Mesenchymal stem cell (in vitro differentiated cells and primary cell): ENCODE data around the gene TNFAIP8.
"Not testable (repeated sequence)": the region's sequence is repeated elsewhere in the genome, so short reads cannot be mapped to it uniquely, and the experiment has no call there.

Experiments used
- DNase-seq: peaks from one replicate; pipeline ENCODE4 v3.0.0-alpha.2; 2013
- H2AFZ ChIP-seq: one replicate; pipeline ENCODE4 v1.6.1; 2013; ENCODE audit warnings: low read depth, mild to moderate bottlenecking, control low read depth, inconsistent platforms, low read length, moderate library complexity
- H2AK5ac ChIP-seq: 2 replicates; pipeline ENCODE4 v1.6.1; 2013; ENCODE audit warnings: low read length, moderate library complexity, mild to moderate bottlenecking, inconsistent platforms; ENCODE audit not compliant: severe bottlenecking
- H2BK120ac ChIP-seq: one replicate; pipeline ENCODE4 v1.6.1; 2013; ENCODE audit warnings: low read depth, mild to moderate bottlenecking, inconsistent platforms, low read length, moderate library complexity
- H2BK12ac ChIP-seq, 2 experiments: one replicate each; pipeline ENCODE4 v1.6.1; 2013; ENCODE audit warnings: inconsistent platforms in 2 of 2, low read length in 2 of 2, mild to moderate bottlenecking in 2 of 2, moderate library complexity in 2 of 2, control low read depth in 1 of 2
- H2BK15ac ChIP-seq: one replicate; pipeline ENCODE4 v1.6.1; 2013; ENCODE audit warnings: mild to moderate bottlenecking, low read depth, inconsistent platforms; ENCODE audit not compliant: poor library complexity, severe bottlenecking
- H2BK5ac ChIP-seq: 2 replicates; pipeline ENCODE4 v1.6.1; 2013; ENCODE audit warnings: low read depth, mild to moderate bottlenecking, low read length, control low read depth, inconsistent platforms; ENCODE audit not compliant: poor library complexity, severe bottlenecking
- H3K14ac ChIP-seq, 2 experiments: one replicate each; pipeline ENCODE4 v1.6.1; 2013; ENCODE audit warnings: inconsistent platforms in 2 of 2, low read length in 2 of 2, control low read depth in 1 of 2, mild to moderate bottlenecking in 1 of 2, moderate library complexity in 1 of 2
- H3K18ac ChIP-seq, 2 experiments: one replicate each; pipeline ENCODE4 v1.6.1; 2013; ENCODE audit warnings: inconsistent platforms in 2 of 2, low read length in 2 of 2, control low read depth in 1 of 2, low read depth in 1 of 2, mild to moderate bottlenecking in 1 of 2
- H3K23ac ChIP-seq, 2 experiments: one replicate each; pipeline ENCODE4 v1.6.1; 2013; ENCODE audit warnings: inconsistent platforms in 2 of 2, low read length in 2 of 2, mild to moderate bottlenecking in 2 of 2, moderate library complexity in 2 of 2, control low read depth in 1 of 2
- H3K27ac ChIP-seq: 2 replicates; pipeline ENCODE4 v1.5.1; 2013; ENCODE audit warnings: mild to moderate bottlenecking, moderate library complexity, low read length, control low read depth, inconsistent platforms; ENCODE audit not compliant: poor library complexity, severe bottlenecking
- H3K27me3 ChIP-seq, 2 experiments: 2 replicates each; pipeline versions ENCODE4 v1.6.1 to v1.7.0; 2013; ENCODE audit warnings: low read length in 2 of 2, mild to moderate bottlenecking in 2 of 2, moderate library complexity in 2 of 2, control low read depth in 1 of 2, inconsistent platforms in 1 of 2; ENCODE audit not compliant: control insufficient read depth in 1 of 2, insufficient read depth in 1 of 2
- H3K36me3 ChIP-seq, 2 experiments: 2 replicates each; pipeline versions ENCODE4 v1.6.1 to v1.7.0; 2013; ENCODE audit warnings: low read length in 2 of 2, control low read depth in 1 of 2, inconsistent platforms in 1 of 2, low read depth in 1 of 2, mild to moderate bottlenecking in 1 of 2; ENCODE audit not compliant: insufficient read depth in 2 of 2, control insufficient read depth in 1 of 2
- H3K4ac ChIP-seq, 2 experiments: one replicate each; pipeline ENCODE4 v1.6.1; 2013; ENCODE audit warnings: inconsistent platforms in 2 of 2, low read length in 2 of 2, mild to moderate bottlenecking in 2 of 2, moderate library complexity in 2 of 2, control low read depth in 1 of 2, low read depth in 1 of 2
- H3K4me1 ChIP-seq: 2 replicates; pipeline ENCODE4 v1.6.1; 2013; ENCODE audit warnings: low read depth, low read length, control low read depth; ENCODE audit not compliant: control insufficient read depth, insufficient read depth
- H3K4me2 ChIP-seq: 2 replicates; pipeline ENCODE4 v1.6.1; 2013; ENCODE audit warnings: low read length, mild to moderate bottlenecking, inconsistent platforms; ENCODE audit not compliant: poor library complexity, severe bottlenecking
- H3K4me3 ChIP-seq, 2 experiments: 2 replicates each; pipeline versions ENCODE4 v1.5.1 to v1.7.0; 2013; ENCODE audit warnings: low read length in 2 of 2, mild to moderate bottlenecking in 2 of 2, control low read depth in 1 of 2, low read depth in 1 of 2; ENCODE audit not compliant: insufficient read depth in 1 of 2
- H3K79me1 ChIP-seq: replicated peaks from 2 replicates; pipeline ENCODE4 v1.6.1; 2013; ENCODE audit warnings: mild to moderate bottlenecking, control low read depth, low read length, inconsistent platforms; ENCODE audit not compliant: poor library complexity, severe bottlenecking
- H3K9ac ChIP-seq: 2 replicates; pipeline ENCODE4 v1.7.0; 2013; ENCODE audit warnings: mild to moderate bottlenecking, low read length, moderate library complexity
- H3K9me3 ChIP-seq: 2 replicates; pipeline ENCODE4 v1.7.0; 2013; ENCODE audit warnings: mild to moderate bottlenecking, low read length; ENCODE audit not compliant: control insufficient read depth
- H4K8ac ChIP-seq: one replicate; pipeline ENCODE4 v1.6.1; 2013; ENCODE audit warnings: inconsistent platforms, mild to moderate bottlenecking, low read length, moderate library complexity
- H4K91ac ChIP-seq: one replicate; pipeline ENCODE4 v1.6.1; 2013; ENCODE audit warnings: mild to moderate bottlenecking, low read length, inconsistent platforms
- WGBS: methylation state at CpG from one replicate; pipeline ENCODE4 v1.1.7; 2013; ENCODE audit warnings: mixed read lengths; 5-methylcytosine and 5-hydroxymethylcytosine counted together

Gene TNFAIP8

GRCh38 chr5:119426057-119426456 is 70.2 kb downstream of the TNFAIP8 start:
- no peaks in the 10 kb centered on the region for H3K4me1 ChIP-seq
- no peak overlapping the region for H3K4me3 ChIP-seq
- no peaks in the 10 kb centered on the region for H3K27me3 ChIP-seq
- no peak overlapping the region for H3K4me2 ChIP-seq
- no peak overlapping the region for H3K4ac ChIP-seq
- no peak overlapping the region for H2BK120ac ChIP-seq
- H3K36me3 ChIP-seq, result no peaks in the 10 kb centered on the region
- DNase-seq, result no peak
- H3K18ac ChIP-seq, result no peak overlapping the region
- H3K9ac ChIP-seq, result no peak overlapping the region
- no peak overlapping the region for H2BK5ac ChIP-seq
- H2BK15ac ChIP-seq, result no peak overlapping the region
- H3K27ac ChIP-seq, result no peak overlapping the region
- no peaks in the 10 kb centered on the region for H3K9me3 ChIP-seq
- no peak overlapping the region for H2AK5ac ChIP-seq
- no peaks in the 10 kb centered on the region for H3K79me1 ChIP-seq
- H3K14ac ChIP-seq, result no peak overlapping the region
- H4K8ac ChIP-seq, result no peak overlapping the region
- H2AFZ ChIP-seq, result no peak overlapping the region
- no peak overlapping the region for H3K23ac ChIP-seq
- 100% methylated on average over 1 of the region's 3 CpGs for WGBS
- H4K91ac ChIP-seq, result no peak overlapping the region
- H2BK12ac ChIP-seq, result no peak overlapping the region

DNA sequence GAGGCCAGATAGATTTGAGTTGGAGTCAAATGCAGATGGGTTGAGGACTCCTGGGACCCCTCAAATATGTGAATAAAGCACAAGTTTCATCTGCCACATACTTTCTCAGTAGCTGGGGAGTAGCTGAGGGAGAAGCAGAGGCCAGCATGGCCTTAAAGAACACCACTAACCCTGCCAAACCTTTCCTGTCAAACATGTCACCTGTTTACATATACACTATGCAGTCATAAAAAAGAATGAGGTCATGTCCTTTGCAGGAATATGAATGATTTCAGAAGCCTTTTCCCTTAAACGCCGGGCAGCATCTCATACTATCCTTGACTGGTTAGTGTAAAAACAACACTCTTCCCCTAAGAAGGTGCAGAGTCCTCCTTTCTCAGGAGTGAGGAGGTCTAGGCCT is 71.2 kb downstream of the TNFAIP8 start:
- H3K9me3 ChIP-seq, result no peaks in the 10 kb centered on the region
- H4K8ac ChIP-seq, result no peak overlapping the region
- no peak overlapping the region for H3K23ac ChIP-seq
- H3K18ac ChIP-seq, result no peak overlapping the region
- no peaks in the 10 kb centered on the region for H3K36me3 ChIP-seq
- H3K14ac ChIP-seq, result no peak overlapping the region
- H2BK15ac ChIP-seq, result no peak overlapping the region
- no peak overlapping the region for H3K4me2 ChIP-seq
- DNase-seq, result no peak
- H2AFZ ChIP-seq, result no peak overlapping the region
- no peaks in the 10 kb centered on the region for H3K79me1 ChIP-seq
- no peak overlapping the region for H2BK120ac ChIP-seq
- no peak overlapping the region for H3K9ac ChIP-seq
- H2BK12ac ChIP-seq, result no peak overlapping the region
- no peaks in the 10 kb centered on the region for H3K4me1 ChIP-seq
- H4K91ac ChIP-seq, result no peak overlapping the region
- H2BK5ac ChIP-seq, result no peak overlapping the region
- H2AK5ac ChIP-seq, result no peak overlapping the region
- no peak overlapping the region for H3K27ac ChIP-seq
- WGBS, result 90% methylated on average over 2 of the region's 2 CpGs
- no peaks in the 10 kb centered on the region for H3K27me3 ChIP-seq
- no peak overlapping the region for H3K4ac ChIP-seq
- H3K4me3 ChIP-seq, result no peak overlapping the region

DNA sequence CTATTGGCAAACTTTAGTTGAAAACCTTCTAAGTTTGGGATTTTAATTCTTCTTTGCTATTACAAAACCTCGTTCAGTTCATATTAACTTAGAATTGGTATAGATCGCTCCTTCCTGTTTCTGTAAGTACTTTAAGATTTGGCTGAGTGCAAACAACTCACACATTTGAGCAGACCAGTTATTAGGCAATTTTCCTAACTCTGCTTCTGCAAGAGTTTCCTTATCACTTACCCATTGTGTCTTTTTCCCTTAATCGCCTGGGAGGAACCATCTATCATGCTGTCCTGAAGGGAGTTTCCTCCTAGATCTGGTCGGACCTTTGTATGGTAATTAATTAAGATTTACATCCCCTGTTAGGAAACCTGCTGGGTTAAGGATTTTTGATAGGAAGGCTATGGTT is 71.8 kb downstream of the TNFAIP8 start:
- H2BK12ac ChIP-seq, H3K14ac ChIP-seq, H2AFZ ChIP-seq, H3K23ac ChIP-seq, H2BK5ac ChIP-seq, H4K8ac ChIP-seq, H3K4ac ChIP-seq, H3K9ac ChIP-seq, H3K27me3 ChIP-seq, H3K9me3 ChIP-seq, H3K27ac ChIP-seq, H3K4me3 ChIP-seq, H3K18ac ChIP-seq, H2AK5ac ChIP-seq, H3K36me3 ChIP-seq, H3K4me2 ChIP-seq, H3K4me1 ChIP-seq, H3K79me1 ChIP-seq, H4K91ac ChIP-seq, H2BK15ac ChIP-seq, H2BK120ac ChIP-seq, DNase-seq: not testable (repeated sequence)
- 56% methylated on average over 4 of the region's 4 CpGs for WGBS

GRCh38 chr5:119428166-119428565 is 72.3 kb downstream of the TNFAIP8 start:
- not testable (repeated sequence) for H3K4me2 ChIP-seq, H3K23ac ChIP-seq, H3K79me1 ChIP-seq, H3K14ac ChIP-seq, H2BK5ac ChIP-seq, H3K36me3 ChIP-seq, H3K9me3 ChIP-seq, H3K27ac ChIP-seq, H2BK15ac ChIP-seq, H4K8ac ChIP-seq, H2AK5ac ChIP-seq, H3K4ac ChIP-seq, H2AFZ ChIP-seq, H2BK12ac ChIP-seq, H3K4me3 ChIP-seq, H4K91ac ChIP-seq, H3K18ac ChIP-seq, H2BK120ac ChIP-seq, DNase-seq, H3K27me3 ChIP-seq, H3K4me1 ChIP-seq, H3K9ac ChIP-seq
- WGBS, result no CpG with 5 or more reads among the region's 1 CpG
